Measurements from ENCODE around the gene OPA3.

GRCh38 chr19:45567609-45568008, 17.0 kb downstream of the OPA3 start:
- TF ChIP-seq, protein P1, sequence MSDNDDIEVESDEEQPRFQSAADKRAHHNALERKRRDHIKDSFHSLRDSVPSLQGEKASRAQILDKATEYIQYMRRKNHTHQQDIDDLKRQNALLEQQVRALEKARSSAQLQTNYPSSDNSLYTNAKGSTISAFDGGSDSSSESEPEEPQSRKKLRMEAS (IDR thresholded peaks at IDR 0.05), result no peak
- TF ChIP-seq, protein P2, sequence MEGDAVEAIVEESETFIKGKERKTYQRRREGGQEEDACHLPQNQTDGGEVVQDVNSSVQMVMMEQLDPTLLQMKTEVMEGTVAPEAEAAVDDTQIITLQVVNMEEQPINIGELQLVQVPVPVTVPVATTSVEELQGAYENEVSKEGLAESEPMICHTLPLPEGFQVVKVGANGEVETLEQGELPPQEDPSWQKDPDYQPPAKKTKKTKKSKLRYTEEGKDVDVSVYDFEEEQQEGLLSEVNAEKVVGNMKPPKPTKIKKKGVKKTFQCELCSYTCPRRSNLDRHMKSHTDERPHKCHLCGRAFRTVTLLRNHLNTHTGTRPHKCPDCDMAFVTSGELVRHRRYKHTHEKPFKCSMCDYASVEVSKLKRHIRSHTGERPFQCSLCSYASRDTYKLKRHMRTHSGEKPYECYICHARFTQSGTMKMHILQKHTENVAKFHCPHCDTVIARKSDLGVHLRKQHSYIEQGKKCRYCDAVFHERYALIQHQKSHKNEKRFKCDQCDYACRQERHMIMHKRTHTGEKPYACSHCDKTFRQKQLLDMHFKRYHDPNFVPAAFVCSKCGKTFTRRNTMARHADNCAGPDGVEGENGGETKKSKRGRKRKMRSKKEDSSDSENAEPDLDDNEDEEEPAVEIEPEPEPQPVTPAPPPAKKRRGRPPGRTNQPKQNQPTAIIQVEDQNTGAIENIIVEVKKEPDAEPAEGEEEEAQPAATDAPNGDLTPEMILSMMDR (IDR thresholded peaks at IDR 0.05 in 2 of 3, conservative IDR thresholded peaks at IDR 0.05 in 1 of 3; ENCODE audit: borderline replicate concordance in 1 of 3, insufficient read depth in 1 of 3, low read depth in 2 of 3, low read length in 2 of 3), result no peak
- no peak for TF ChIP-seq POLR2A (IDR thresholded peaks at IDR 0.05; ENCODE audit: borderline replicate concordance, extremely low read depth, insufficient read depth, insufficient read length)
- no peak for TF ChIP-seq EZH2 (IDR thresholded peaks at IDR 0.05)
- no peak for TF ChIP-seq SIN3A (IDR thresholded peaks at IDR 0.05; ENCODE audit: low read depth)
- TF ChIP-seq FOSL1 (IDR thresholded peaks at IDR 0.05; ENCODE audit: low read depth), result no peak
- TF ChIP-seq POLR2AphosphoS5 (IDR thresholded peaks at IDR 0.05; ENCODE audit: low read depth, low read length), result no peak
- no peak for TF ChIP-seq JUND (IDR thresholded peaks at IDR 0.05)
- TF ChIP-seq YY1 (IDR thresholded peaks at IDR 0.05; ENCODE audit: extremely low read depth, insufficient replicate concordance, low read depth, low read length), result no peak
- no peak for TF ChIP-seq CEBPB (IDR thresholded peaks at IDR 0.05; ENCODE audit: low read depth)
